GM19023 (cell line): Measurements from ENCODE around the gene SUPT7L.
"Not testable (repeated sequence)": the region's sequence is repeated elsewhere in the genome, so short reads cannot be mapped to it uniquely, and the experiment has no call there.

Source experiments
- ATAC-seq: cut with Tn5 transposase; IDR thresholded peaks from one replicate; pipeline ENCODE4 v1.9.1; 2021; ENCODE audit warnings: mild to moderate bottlenecking, moderate library complexity; ENCODE audit not compliant: unreplicated experiment

SUPT7L gene

GRCh38 chr2:27687232-27687631 is 23.8 kb upstream of the SUPT7L start:
- ATAC-seq: no peak

GRCh38 chr2:27685577-27685976 is 22.2 kb upstream of the SUPT7L start:
- no peak for ATAC-seq

- not testable (repeated sequence) for ATAC-seq
Measured at GRCh38 chr2:27685006-27685405, 21.6 kb upstream of the SUPT7L start.

- no peak for ATAC-seq
Measured at GRCh38 chr2:27683390-27684071, 20.1 kb upstream of the SUPT7L start.

GRCh38 chr2:27682334-27682771 is 18.9 kb upstream of the SUPT7L start:
- not testable (repeated sequence) for ATAC-seq

GRCh38 chr2:27681841-27682240 is 18.4 kb upstream of the SUPT7L start:
- ATAC-seq: no peak

GRCh38 chr2:27680571-27680970 is 17.2 kb upstream of the SUPT7L start:
- ATAC-seq: no peak

- ATAC-seq: no peak
Measured at GRCh38 chr2:27672723-27673486, 9.5 kb upstream of the SUPT7L start.

- ATAC-seq: no peak
Measured at GRCh38 chr2:27671235-27671634, 7.8 kb upstream of the SUPT7L start.

GRCh38 chr2:27667446-27667845 is 4.0 kb upstream of the SUPT7L start:
- no peak for ATAC-seq

GRCh38 chr2:27664622-27665363 is 1.4 kb upstream of the SUPT7L start:
- ATAC-seq: no peak

- no peak for ATAC-seq
Measured at GRCh38 chr2:27664154-27664574, 750 bp upstream of the SUPT7L start.

GRCh38 chr2:27661371-27661770 is 2.0 kb downstream of the SUPT7L start:
- ATAC-seq: no peak

GRCh38 chr2:27655155-27655951 is 8.1 kb downstream of the SUPT7L start:
- ATAC-seq: no peak

- no peak for ATAC-seq
Measured at GRCh38 chr2:27653397-27653796, 10.0 kb downstream of the SUPT7L start.

GRCh38 chr2:27652790-27653189 is 10.6 kb downstream of the SUPT7L start:
- ATAC-seq: no peak

GRCh38 chr2:27652341-27652740 is 11.1 kb downstream of the SUPT7L start:
- no peak for ATAC-seq

- ATAC-seq: no peak
Measured at GRCh38 chr2:27651056-27651455, 12.4 kb downstream of the SUPT7L start.

GRCh38 chr2:27647737-27648136 is 15.7 kb downstream of the SUPT7L start:
- no peak for ATAC-seq

GRCh38 chr2:27647289-27647688 is 16.1 kb downstream of the SUPT7L start:
- ATAC-seq: no peak

- ATAC-seq: no peak
Measured at GRCh38 chr2:27645197-27645596, 18.2 kb downstream of the SUPT7L start.
